ENCODE results near the gene ADAP1.

ADAP1 gene

DNA sequence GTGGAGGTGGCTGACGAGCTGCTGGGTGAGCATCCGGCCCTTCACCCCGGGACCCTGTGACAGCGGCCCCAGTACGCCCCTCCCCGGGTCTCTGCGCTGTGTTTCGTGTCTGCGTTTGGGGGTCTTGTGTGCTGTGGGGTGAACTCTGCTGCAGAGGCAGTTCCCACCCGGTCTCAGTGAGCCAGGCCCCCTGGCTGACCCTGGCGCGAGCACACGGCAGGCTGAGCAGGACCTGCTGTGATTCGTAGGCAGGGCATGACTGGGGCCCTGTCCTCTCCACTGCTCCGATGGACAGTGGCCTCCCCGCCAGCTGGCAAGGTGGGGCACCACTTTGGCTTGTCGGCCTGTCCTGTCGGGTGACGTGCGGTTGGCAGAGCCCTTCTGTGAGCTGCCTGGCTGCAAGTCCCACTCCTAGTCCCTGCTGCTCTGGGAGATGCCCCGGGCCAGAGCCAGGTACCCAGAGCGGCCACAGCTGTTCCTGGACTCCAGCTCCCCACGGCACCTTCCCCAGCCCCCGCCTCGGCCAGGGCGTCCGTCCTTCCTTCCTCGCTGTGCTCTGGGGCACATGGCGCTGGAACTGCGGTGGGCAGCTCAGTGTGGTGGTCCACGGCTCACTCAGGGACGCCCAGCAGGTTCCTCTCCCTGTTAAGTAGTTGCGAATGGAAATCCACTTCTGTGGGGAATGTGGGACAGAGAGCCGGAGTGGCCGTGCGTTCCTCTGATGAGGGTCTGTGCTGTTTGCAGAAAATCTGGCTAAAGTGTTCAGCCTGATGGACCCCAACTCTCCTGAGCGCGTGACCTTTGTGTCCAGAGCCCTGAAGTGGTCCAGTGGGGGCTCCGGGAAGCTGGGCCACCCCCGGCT lies 67.6 kb downstream of the ADAP1 start:
- Histone ChIP-seq H3K9ac (ENCODE audit: low read length in 5 of 5) (no peak overlapping the region), H3K27ac (ENCODE audit: low read depth, low read length) (no peak overlapping the region), H3K36me3 (ENCODE audit: control insufficient read depth in 5 of 5, insufficient read depth in 5 of 5, low read length in 5 of 5) (peaks cover 0 to 57% (median 49%) of the 10 kb centered on the region in 5 donors), H3K4me3 (ENCODE audit: low read depth in 1 of 5, low read length in 5 of 5) (no peak overlapping the region), H3K9me3 (ENCODE audit: control insufficient read depth in 5 of 5, low read length in 5 of 5) (no peaks in the 10 kb centered on the region), H3K4me1 (ENCODE audit: control insufficient read depth in 5 of 5, insufficient read depth in 5 of 5, low read length in 5 of 5) (peaks cover 3 to 32% (median 21%) of the 10 kb centered on the region in 5 donors), H3K27me3 (ENCODE audit: control insufficient read depth in 5 of 5, insufficient read depth in 4 of 5, low read length in 5 of 5) (no peaks in the 10 kb centered on the region)

DNA sequence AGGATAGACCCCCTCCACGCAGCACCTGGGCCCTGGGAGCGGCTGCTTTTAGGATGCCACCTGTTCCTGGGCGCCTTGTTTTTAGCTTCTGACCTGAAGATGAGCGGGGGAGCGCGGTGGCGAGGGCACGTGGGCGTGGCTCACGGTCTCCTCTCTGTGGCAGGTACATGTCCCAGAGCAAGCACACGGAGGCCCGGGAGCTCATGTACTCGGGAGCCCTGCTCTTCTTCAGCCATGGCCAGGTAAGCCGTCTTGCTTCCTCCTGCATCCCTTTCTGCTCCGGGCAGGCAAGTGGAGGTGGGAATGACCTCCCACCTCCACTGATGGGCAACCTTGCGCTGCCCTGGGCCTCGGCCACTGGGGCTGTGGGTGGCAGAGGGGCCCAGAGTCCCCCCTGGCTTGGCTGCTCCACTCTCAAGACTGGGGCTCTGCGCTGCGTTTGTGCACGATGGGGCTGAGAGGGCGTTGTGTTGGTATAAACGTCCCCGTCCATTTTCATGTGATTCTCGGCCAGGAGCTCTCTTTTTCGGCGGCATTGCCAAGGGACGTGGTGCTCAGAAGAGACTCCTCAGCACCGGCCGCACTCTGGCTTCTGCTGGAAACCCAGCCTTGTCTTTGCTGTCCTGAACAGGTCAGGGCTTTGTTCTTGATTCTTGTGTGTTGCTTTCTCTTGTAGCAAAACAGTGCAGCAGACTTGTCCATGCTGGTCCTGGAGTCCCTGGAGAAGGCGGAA lies 68.4 kb downstream of the ADAP1 start:
- no peak overlapping the region for H3K4me3 ChIP-seq (ENCODE audit: low read depth in 1 of 5, low read length in 5 of 5)
- no peak overlapping the region for H3K9ac ChIP-seq (ENCODE audit: low read length in 5 of 5)
- H3K27me3 ChIP-seq (ENCODE audit: control insufficient read depth in 5 of 5, insufficient read depth in 4 of 5, low read length in 5 of 5) = no peaks in the 10 kb centered on the region
- H3K27ac ChIP-seq (ENCODE audit: low read depth, low read length) = no peak overlapping the region
- H3K9me3 ChIP-seq (ENCODE audit: control insufficient read depth in 5 of 5, low read length in 5 of 5) = no peaks in the 10 kb centered on the region
- H3K36me3 ChIP-seq (ENCODE audit: control insufficient read depth in 5 of 5, insufficient read depth in 5 of 5, low read length in 5 of 5) = peaks cover 0 to 49% (median 41%) of the 10 kb centered on the region in 5 donors
- H3K4me1 ChIP-seq (ENCODE audit: control insufficient read depth in 5 of 5, insufficient read depth in 5 of 5, low read length in 5 of 5) = peaks cover 3 to 32% (median 21%) of the 10 kb centered on the region in 5 donors

DNA sequence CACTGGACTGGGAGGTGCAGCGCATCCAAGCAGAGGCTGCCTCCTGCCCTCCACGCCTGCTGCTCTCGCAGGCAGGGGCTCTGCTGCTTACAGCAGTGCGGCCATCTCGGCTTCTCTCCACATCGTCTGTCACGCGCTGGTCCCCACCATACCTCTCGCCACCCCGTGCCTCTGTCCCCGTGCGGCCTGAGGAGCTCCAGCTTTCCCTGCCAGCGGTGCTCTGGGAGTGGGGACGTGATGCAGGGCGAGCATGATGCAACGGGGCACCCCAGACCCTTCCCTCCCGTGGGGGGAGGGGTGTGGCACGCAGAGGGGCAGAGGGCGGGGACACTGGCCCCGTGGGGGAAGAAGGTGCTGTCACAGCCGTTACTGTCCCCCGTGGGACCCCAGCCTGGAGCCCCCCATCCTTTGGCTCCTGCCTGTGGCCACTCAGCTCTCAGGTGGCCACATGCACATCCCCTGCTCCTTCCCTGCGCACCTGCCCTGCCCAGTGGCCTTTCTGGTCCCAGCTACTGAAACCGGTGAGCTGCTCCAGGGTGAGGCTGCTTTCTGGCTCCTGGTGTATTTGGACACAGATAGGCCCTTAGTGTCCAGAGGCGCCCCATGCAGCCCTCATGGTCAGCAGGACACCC lies 69.1 kb downstream of the ADAP1 start:
- Histone ChIP-seq H3K4me3 (ENCODE audit: low read depth in 1 of 5, low read length in 5 of 5) (no peak overlapping the region), H3K27me3 (ENCODE audit: control insufficient read depth in 5 of 5, insufficient read depth in 4 of 5, low read length in 5 of 5) (no peaks in the 10 kb centered on the region), H3K27ac (ENCODE audit: low read depth, low read length) (no peak overlapping the region), H3K36me3 (ENCODE audit: control insufficient read depth in 5 of 5, insufficient read depth in 5 of 5, low read length in 5 of 5) (peaks cover 0 to 43% (median 35%) of the 10 kb centered on the region in 5 donors), H3K4me1 (ENCODE audit: control insufficient read depth in 5 of 5, insufficient read depth in 5 of 5, low read length in 5 of 5) (peaks cover 3 to 35% (median 21%) of the 10 kb centered on the region in 5 donors), H3K9me3 (ENCODE audit: control insufficient read depth in 5 of 5, low read length in 5 of 5) (no peaks in the 10 kb centered on the region), H3K9ac (ENCODE audit: low read length in 5 of 5) (no peak overlapping the region)

GRCh38 chr7:884191-885003 lies 70.1 kb downstream of the ADAP1 start:
- Histone ChIP-seq H3K4me1 (ENCODE audit: control insufficient read depth in 5 of 5, insufficient read depth in 5 of 5, low read length in 5 of 5) (peaks cover 3 to 38% (median 21%) of the 10 kb centered on the region in 5 donors), H3K27me3 (ENCODE audit: control insufficient read depth in 5 of 5, insufficient read depth in 4 of 5, low read length in 5 of 5) (no peaks in the 10 kb centered on the region), H3K9me3 (ENCODE audit: control insufficient read depth in 5 of 5, low read length in 5 of 5) (no peaks in the 10 kb centered on the region), H3K4me3 (ENCODE audit: low read depth in 1 of 5, low read length in 5 of 5) (no peak overlapping the region), H3K9ac (ENCODE audit: low read length in 5 of 5) (peak overlapping the region in 1 of 5 donors; percentile 56), H3K36me3 (ENCODE audit: control insufficient read depth in 5 of 5, insufficient read depth in 5 of 5, low read length in 5 of 5) (peaks cover 0 to 41% (median 33%) of the 10 kb centered on the region in 5 donors), H3K27ac (ENCODE audit: low read depth, low read length) (no peak overlapping the region)

DNA sequence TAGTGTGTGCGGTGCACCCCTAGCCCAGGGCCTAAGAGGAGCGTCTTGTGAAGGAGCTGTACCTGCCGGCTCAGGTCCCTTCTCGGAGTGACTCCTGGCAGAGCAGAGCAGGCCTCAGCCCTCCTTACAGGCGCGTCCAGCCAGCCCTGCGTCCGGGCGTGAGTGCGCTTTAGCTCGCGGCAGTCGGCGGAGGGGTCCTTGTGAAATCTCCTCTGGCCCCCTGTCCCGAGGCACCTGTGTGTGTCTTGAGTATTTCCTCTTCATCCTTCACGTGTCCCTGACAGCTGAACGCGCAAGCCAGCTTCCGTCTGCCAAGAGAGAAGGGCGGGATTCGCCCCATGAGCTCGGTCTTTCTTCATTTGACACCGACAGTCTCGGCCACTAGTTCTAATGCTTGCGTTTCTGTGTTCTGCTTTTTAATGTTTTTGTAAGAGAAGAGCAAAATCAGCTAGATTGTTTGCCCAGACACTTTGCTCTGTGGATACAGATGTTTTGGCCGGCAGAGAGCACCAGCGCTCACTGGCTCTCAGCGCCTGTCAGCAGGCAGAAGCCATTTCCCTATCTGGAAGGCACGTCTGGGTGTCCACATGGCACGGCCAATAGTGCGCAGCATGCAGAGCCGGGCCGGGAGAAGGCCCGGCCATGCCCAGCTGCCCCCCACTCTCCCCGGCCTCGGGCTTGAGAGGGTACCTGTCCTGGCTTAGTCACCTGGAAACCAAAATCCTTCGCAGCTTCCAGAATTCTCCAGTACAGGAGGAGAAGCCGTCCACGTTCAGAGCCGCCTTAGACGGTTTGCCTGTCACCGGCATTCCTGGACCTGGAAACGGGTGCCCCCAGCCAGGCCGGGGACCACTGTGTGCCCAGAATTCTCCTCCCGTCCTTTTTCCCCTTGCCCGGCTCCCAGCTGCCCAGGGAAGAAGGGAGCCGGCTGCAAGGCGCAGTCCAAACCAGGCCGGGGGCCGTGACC lies 71.1 kb downstream of the ADAP1 start:
- Histone ChIP-seq H3K4me1 (ENCODE audit: control insufficient read depth in 5 of 5, insufficient read depth in 5 of 5, low read length in 5 of 5) (peaks cover 3 to 49% (median 30%) of the 10 kb centered on the region in 5 donors), H3K9me3 (ENCODE audit: control insufficient read depth in 5 of 5, low read length in 5 of 5) (no peaks in the 10 kb centered on the region), H3K27me3 (ENCODE audit: control insufficient read depth in 5 of 5, insufficient read depth in 4 of 5, low read length in 5 of 5) (no peaks in the 10 kb centered on the region), H3K9ac (ENCODE audit: low read length in 5 of 5) (peak overlapping the region in 1 of 5 donors; percentile 56), H3K4me3 (ENCODE audit: low read depth in 1 of 5, low read length in 5 of 5) (no peak overlapping the region), H3K27ac (ENCODE audit: low read depth, low read length) (no peak overlapping the region), H3K36me3 (ENCODE audit: control insufficient read depth in 5 of 5, insufficient read depth in 5 of 5, low read length in 5 of 5) (peaks cover 0 to 34% (median 26%) of the 10 kb centered on the region in 5 donors)

DNA sequence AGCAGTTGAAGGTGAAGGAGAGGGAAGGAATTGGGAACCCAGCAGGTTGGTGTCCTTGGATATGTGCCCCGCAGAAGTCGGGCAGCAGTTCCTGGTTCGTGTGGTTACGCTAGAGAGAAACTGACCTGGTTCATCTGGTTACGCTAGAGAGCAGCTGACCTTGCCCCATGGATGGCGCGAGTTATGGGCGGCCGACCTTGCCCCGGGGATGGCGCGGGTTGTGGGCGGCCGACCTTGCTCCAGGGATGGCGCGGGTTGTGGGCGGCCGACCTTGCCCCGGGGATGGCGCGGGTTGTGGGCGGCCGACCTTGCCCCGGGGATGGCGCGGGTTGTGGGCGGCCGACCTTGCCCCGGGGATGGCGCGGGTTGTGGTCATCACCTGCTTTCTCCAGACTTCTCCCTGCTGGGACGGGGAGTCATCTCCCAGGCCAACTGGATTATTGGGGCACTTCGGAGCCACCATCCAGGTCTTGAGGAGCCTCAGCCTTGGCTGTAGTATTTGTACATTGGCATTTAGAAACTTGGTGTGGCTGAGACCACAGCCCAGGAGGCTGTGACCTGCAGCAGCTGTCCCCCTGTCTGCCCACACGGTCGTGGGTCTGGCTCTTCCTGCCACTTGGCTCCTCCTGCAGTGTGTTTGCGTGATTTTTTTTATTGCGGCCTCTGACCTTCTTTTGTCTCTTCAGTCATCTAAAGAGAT lies 72.0 kb downstream of the ADAP1 start:
- H3K4me3 ChIP-seq (ENCODE audit: low read depth in 1 of 5, low read length in 5 of 5) = no peak overlapping the region
- no peaks in the 10 kb centered on the region for H3K9me3 ChIP-seq (ENCODE audit: control insufficient read depth in 5 of 5, low read length in 5 of 5)
- no peak overlapping the region for H3K27ac ChIP-seq (ENCODE audit: low read depth, low read length)
- no peaks in the 10 kb centered on the region for H3K27me3 ChIP-seq (ENCODE audit: control insufficient read depth in 5 of 5, insufficient read depth in 4 of 5, low read length in 5 of 5)
- H3K9ac ChIP-seq (ENCODE audit: low read length in 5 of 5) = peak overlapping the region in 1 of 5 donors; percentile 52
- H3K4me1 ChIP-seq (ENCODE audit: control insufficient read depth in 5 of 5, insufficient read depth in 5 of 5, low read length in 5 of 5) = peaks cover 3 to 56% (median 36%) of the 10 kb centered on the region in 5 donors
- peaks cover 0 to 26% (median 17%) of the 10 kb centered on the region in 5 donors for H3K36me3 ChIP-seq (ENCODE audit: control insufficient read depth in 5 of 5, insufficient read depth in 5 of 5, low read length in 5 of 5)

DNA sequence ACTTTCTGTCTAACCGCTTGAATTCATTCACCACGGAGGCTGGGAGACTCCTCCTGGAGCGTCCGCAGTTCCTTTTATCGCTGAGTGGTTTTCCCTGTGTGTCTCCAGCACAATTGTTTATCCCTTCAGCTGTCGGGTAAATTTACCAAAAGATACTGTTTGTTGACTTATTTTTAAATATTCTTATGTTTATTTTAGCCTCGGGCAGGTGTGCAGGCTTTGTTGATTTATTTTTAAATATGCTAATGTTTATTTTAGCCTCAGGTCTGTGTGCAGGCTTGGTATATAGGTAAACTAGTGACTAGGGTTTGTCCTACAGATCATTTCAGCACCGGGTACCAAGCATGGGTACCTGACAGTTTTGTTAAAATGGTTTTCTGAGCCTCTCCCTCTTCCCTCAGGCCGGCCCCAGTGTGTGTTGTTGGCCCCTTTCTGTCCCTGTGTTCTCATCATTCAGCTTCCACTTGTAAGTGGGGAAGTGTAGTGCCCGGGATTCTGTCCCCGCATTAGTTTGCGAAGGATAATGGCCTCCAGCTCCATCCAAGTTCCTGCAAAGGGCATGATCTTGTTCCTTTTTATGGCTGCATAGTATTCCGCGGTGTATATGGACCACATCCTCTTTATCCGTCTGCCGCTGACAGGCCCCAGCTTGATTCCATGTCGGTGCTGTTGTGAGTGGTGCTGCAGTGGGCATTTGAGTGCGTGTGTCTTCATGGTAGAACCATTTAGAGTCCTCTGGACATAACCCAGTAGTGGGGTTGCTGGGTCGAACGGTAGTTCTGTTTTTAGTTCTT lies 72.8 kb downstream of the ADAP1 start:
- no peak overlapping the region for H3K9ac ChIP-seq (ENCODE audit: low read length in 5 of 5)
- H3K27me3 ChIP-seq (ENCODE audit: control insufficient read depth in 5 of 5, insufficient read depth in 4 of 5, low read length in 5 of 5) = no peaks in the 10 kb centered on the region
- peaks cover 0 to 17% (median 9%) of the 10 kb centered on the region in 5 donors for H3K36me3 ChIP-seq (ENCODE audit: control insufficient read depth in 5 of 5, insufficient read depth in 5 of 5, low read length in 5 of 5)
- H3K9me3 ChIP-seq (ENCODE audit: control insufficient read depth in 5 of 5, low read length in 5 of 5) = no peaks in the 10 kb centered on the region
- H3K27ac ChIP-seq (ENCODE audit: low read depth, low read length) = no peak overlapping the region
- peaks cover 3 to 56% (median 39%) of the 10 kb centered on the region in 5 donors for H3K4me1 ChIP-seq (ENCODE audit: control insufficient read depth in 5 of 5, insufficient read depth in 5 of 5, low read length in 5 of 5)
- H3K4me3 ChIP-seq (ENCODE audit: low read depth in 1 of 5, low read length in 5 of 5) = no peak overlapping the region

DNA sequence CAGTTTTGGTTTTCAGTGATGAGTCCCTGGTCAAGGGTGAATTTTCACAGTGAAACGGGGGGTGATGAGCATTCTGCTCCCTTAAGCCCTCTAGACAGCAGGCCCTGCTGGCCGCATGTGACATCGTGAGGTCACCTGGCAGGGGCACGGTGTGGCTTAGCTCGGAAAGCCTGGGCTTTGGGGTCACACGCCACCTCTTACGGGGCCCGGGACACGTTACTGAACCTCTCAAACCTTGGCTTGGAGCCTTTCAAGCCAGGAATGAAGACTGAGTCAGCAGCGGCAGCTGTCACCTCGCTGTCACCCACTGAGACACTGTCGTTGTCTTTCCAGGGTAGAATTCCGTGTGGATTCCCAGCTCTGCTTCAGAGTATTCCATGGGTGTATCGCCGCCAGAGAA lies 74.0 kb downstream of the ADAP1 start:
- no peaks in the 10 kb centered on the region for H3K9me3 ChIP-seq (ENCODE audit: control insufficient read depth in 5 of 5, low read length in 5 of 5)
- no peak overlapping the region for H3K4me3 ChIP-seq (ENCODE audit: low read depth in 1 of 5, low read length in 5 of 5)
- H3K27ac ChIP-seq (ENCODE audit: low read depth, low read length) = no peak overlapping the region
- peaks cover 0 to 7% (median 3%) of the 10 kb centered on the region in 5 donors for H3K36me3 ChIP-seq (ENCODE audit: control insufficient read depth in 5 of 5, insufficient read depth in 5 of 5, low read length in 5 of 5)
- H3K27me3 ChIP-seq (ENCODE audit: control insufficient read depth in 5 of 5, insufficient read depth in 4 of 5, low read length in 5 of 5) = no peaks in the 10 kb centered on the region
- H3K9ac ChIP-seq (ENCODE audit: low read length in 5 of 5) = no peak overlapping the region
- H3K4me1 ChIP-seq (ENCODE audit: control insufficient read depth in 5 of 5, insufficient read depth in 5 of 5, low read length in 5 of 5) = peaks cover 3 to 56% (median 44%) of the 10 kb centered on the region in 5 donors
